ENCODE results near the gene LRRC15. TPM values are rescaled to one million over a fixed set of nuclear protein-coding genes. Genes with fewer than 3 reads are reported as not detected.

Gene LRRC15
- total RNA-seq, 1 experiment from 2014 or later = 0.07 TPM

- Histone ChIP-seq H3K27me3 (no peaks in the 10 kb centered on the region), H3K9me3 (peaks cover 8% of the 10 kb centered on the region), H3K4me3 (no peak overlapping the region), H3K36me3 (no peaks in the 10 kb centered on the region)
- DNase-seq = no peak
Observed at GRCh38 chr3:194390835-194391234, 21.3 kb upstream of the LRRC15 start.

- no peaks in the 10 kb centered on the region; the same call in 1 of the 2 replicates for H3K27me3 ChIP-seq
- peaks cover 8% of the 10 kb centered on the region for H3K9me3 ChIP-seq
- H3K36me3 ChIP-seq = no peaks in the 10 kb centered on the region
- no peak overlapping the region for H3K4me3 ChIP-seq
- DNase-seq = no peak
Observed at GRCh38 chr3:194389269-194389668, 19.7 kb upstream of the LRRC15 start.

DNA sequence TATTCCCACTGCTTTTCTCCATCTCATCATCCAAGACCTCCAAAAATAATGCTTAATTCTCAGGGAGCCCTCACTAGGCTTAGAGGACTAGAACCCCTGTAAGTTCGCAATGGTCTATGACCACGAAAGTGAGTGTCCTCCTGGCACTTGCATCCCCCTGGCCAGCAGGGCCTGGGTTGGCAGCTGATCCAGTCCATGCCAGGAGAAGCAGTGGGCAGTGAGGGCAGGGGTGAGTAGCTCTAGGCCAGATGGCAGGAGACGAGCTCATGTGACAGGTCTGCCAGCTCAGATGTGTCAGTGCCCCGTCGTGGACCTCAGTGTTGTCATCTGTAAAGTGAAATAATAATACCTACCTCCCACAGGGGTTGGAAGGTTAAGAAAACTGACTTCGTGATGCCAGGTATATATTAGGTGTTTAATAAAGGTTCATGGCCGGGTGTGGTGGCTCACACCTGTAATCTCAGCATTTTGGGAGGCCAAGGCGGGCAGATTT is 18.4 kb upstream of the LRRC15 start:
- no peak for DNase-seq
- no peaks in the 10 kb centered on the region; the same call in 1 of the 2 replicates for H3K27me3 ChIP-seq
- peaks cover 8% of the 10 kb centered on the region for H3K9me3 ChIP-seq
- H3K36me3 ChIP-seq = no peaks in the 10 kb centered on the region
- H3K4me3 ChIP-seq = no peak overlapping the region

DNA sequence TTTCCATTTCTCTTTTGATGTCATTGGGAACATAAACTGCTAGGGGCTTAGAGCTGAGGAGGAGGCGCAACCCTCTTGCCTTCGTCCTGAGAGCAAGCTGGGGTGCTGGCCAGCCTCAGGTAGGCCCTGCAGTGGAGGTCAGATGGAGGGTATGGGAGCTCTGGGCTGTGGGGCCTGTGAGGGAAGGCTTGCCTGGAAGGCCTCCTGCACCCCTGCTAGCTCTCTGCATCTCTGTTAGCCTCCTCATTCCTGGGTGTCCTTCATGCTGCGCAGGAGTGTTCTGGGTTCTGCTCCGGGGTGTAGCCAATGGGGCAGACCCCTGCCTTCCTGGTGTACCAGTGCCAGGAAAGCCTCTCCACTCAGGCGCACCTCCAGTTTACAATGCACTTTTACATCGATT is 17.7 kb upstream of the LRRC15 start:
- Histone ChIP-seq H3K4me3 (no peak overlapping the region), H3K9me3 (peaks cover 8% of the 10 kb centered on the region), H3K27me3 (no peaks in the 10 kb centered on the region; the same call in 1 of the 2 replicates), H3K36me3 (no peaks in the 10 kb centered on the region)
- no peak for DNase-seq

GRCh38 chr3:194386648-194387047 is 17.1 kb upstream of the LRRC15 start:
- H3K27me3 ChIP-seq = no peaks in the 10 kb centered on the region; the same call in 1 of the 2 replicates
- no peaks in the 10 kb centered on the region for H3K36me3 ChIP-seq
- H3K4me3 ChIP-seq = no peak overlapping the region
- no peak for DNase-seq
- H3K9me3 ChIP-seq = peaks cover 8% of the 10 kb centered on the region

GRCh38 chr3:194386066-194386465 is 16.5 kb upstream of the LRRC15 start:
- no peak for DNase-seq

GRCh38 chr3:194384569-194385001 is 15.0 kb upstream of the LRRC15 start:
- no peaks in the 10 kb centered on the region; the same call in 1 of the 2 replicates for H3K27me3 ChIP-seq
- no peak for DNase-seq
- no peaks in the 10 kb centered on the region for H3K9me3 ChIP-seq
- H3K4me3 ChIP-seq = no peak overlapping the region
- H3K36me3 ChIP-seq = no peaks in the 10 kb centered on the region

More at GRCh38 chr3:194386066-194386465, 16.5 kb upstream of the LRRC15 start:
- H3K36me3 ChIP-seq = no peaks in the 10 kb centered on the region
- peaks cover 8% of the 10 kb centered on the region for H3K9me3 ChIP-seq
- no peak overlapping the region for H3K4me3 ChIP-seq
- H3K27me3 ChIP-seq = no peaks in the 10 kb centered on the region; the same call in 1 of the 2 replicates

DNA sequence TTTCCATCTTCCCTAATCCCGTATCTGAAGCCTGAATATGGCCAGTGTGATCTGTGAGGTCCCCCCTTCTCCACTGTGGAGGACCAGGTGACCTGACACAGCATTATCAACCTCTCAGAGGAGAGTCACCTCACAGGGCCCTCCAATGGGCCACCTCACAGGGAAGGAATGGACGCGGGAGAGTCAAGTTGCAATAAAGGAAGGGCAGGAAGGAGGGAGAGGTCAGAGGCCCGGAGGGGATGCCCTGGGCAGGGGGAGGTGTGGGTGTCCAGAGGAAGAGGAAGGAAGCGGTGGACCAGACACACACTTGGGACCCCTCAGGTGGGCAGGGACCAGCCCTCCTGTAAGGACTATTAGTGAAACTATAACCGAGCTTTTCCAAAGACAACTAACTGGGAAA is 14.6 kb upstream of the LRRC15 start:
- Histone ChIP-seq H3K4me3 (no peak overlapping the region), H3K27me3 (no peaks in the 10 kb centered on the region; the same call in 1 of the 2 replicates), H3K9me3 (no peaks in the 10 kb centered on the region), H3K36me3 (no peaks in the 10 kb centered on the region)
- no peak for DNase-seq

DNA sequence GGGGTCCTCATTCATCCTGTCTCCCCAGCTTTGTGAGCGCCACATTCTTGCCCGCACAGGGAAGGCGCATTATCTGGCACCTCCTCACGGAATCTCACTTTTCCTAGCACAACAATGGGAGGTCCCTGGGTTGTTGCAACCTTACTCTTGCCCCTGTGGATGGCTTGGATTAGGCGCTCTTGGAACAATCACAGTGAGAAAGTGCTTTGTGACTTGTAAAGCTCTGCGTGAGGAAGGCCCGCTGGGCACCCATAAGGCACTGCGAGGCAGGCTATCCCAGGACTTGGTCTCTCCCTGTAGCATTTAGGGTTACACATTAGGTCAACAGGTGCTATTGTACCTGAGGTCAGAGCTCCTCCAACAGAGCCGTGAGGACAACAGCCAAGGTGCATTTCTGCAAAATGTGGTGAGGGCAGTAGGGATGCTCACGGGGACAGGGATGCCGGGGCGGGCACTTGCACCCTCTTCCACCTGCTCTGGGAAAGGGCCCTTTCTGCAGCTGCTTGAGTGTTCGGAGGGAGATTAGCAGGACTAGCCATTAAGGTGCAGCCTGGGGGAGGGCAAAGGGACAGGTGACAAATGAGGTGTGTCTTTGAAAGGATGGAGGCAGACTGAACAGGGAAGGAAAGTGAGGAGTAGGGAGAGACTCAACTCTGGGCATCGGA is 13.9 kb upstream of the LRRC15 start:
- no peak overlapping the region for H3K4me3 ChIP-seq
- H3K27me3 ChIP-seq = no peaks in the 10 kb centered on the region; the same call in 1 of the 2 replicates
- no peaks in the 10 kb centered on the region for H3K36me3 ChIP-seq
- no peak for DNase-seq
- H3K9me3 ChIP-seq = no peaks in the 10 kb centered on the region

DNA sequence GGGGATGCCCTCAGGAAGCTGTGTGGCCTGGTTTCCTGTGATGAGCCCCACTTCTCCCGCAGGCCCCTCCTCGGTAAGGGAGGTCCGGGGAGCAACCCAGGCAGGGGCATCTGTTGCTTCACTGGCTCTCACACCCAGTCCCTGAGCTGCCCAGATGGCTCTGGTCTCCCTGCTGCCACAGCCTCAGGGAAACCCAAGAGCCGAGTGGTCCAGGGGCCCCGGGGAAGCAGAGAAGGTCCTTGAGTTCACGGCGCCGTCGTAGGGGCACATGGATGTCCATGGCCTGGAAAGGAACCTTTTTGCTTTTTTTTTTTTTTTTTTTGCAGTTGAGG is 13.3 kb upstream of the LRRC15 start:
- no peak overlapping the region for H3K4me3 ChIP-seq
- no peaks in the 10 kb centered on the region; the same call in 1 of the 2 replicates for H3K27me3 ChIP-seq
- H3K9me3 ChIP-seq = no peaks in the 10 kb centered on the region
- DNase-seq = no peak
- H3K36me3 ChIP-seq = no peaks in the 10 kb centered on the region

DNA sequence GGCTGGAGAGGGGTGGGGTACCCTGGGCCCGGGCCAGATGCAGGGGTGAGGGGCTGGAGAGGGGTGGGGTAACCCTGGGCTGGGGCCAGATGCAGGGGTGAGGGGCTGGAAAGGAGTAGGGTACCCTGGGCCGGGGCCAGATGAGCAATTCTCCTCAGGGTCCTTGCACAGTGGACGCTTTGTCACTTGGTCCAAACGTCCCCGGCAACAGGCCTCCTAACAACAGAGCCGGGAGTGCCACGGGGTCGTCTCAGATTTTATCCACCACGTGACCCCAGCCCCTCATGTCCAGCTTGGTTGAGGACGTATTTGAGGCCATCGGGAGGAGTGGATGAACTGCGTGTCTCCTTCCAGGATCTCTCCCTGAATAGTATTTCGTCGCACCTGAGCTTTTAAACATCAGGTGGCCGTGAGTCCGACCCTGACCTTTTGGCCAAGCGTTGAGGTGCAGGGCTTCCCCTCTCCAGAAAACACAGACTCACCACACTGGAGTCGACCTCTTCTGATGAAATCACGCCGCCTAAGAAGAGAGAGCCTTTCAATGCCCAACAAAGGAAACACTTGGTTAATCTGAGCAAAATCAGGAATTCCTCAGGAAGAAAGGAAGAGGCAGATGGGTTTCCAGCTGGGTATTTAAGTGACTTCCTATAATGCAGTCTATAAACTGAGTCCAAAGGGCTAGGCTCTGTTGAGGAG is 12.8 kb upstream of the LRRC15 start:
- H3K4me3 ChIP-seq = no peak overlapping the region
- DNase-seq = no peak
- no peaks in the 10 kb centered on the region for H3K36me3 ChIP-seq
- H3K27me3 ChIP-seq = no peaks in the 10 kb centered on the region; the same call in 1 of the 2 replicates
- H3K9me3 ChIP-seq = no peaks in the 10 kb centered on the region

DNA sequence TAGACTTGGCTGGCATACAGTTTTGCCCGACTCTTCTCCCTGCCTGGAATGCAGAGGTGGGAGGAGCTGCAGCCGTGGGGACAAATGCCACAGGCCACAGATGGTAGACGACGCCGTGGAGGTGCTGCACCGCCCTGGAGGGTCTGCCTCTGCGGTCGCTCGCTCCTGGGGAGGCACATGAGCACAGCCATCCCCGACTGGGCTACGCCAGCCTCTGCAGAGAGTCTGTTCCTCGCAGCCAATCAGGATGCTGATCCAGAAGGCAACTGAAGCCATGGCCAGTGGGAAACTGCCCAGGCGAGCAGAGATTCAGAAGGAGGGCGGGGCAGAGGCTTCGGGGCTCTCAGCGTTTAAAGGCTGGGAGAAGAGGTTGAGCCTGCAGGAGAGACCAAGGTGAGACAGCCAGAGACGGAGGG is 11.9 kb upstream of the LRRC15 start:
- DNase-seq = no peak
- Histone ChIP-seq H3K27me3 (no peaks in the 10 kb centered on the region; the same call in 1 of the 2 replicates), H3K4me3 (no peak overlapping the region), H3K36me3 (no peaks in the 10 kb centered on the region), H3K9me3 (no peaks in the 10 kb centered on the region)

- H3K9me3 ChIP-seq = no peaks in the 10 kb centered on the region
- no peak for DNase-seq
- no peaks in the 10 kb centered on the region for H3K36me3 ChIP-seq
- no peak overlapping the region for H3K4me3 ChIP-seq
- H3K27me3 ChIP-seq = no peaks in the 10 kb centered on the region; the same call in 1 of the 2 replicates
Observed at GRCh38 chr3:194380326-194380725, 10.8 kb upstream of the LRRC15 start.

- H3K4me3 ChIP-seq = no peak overlapping the region
- H3K9me3 ChIP-seq = no peaks in the 10 kb centered on the region
- H3K27me3 ChIP-seq = no peaks in the 10 kb centered on the region; the same call in 1 of the 2 replicates
- no peak for DNase-seq
- H3K36me3 ChIP-seq = no peaks in the 10 kb centered on the region
Observed at GRCh38 chr3:194379651-194380050, 10.1 kb upstream of the LRRC15 start.

DNA sequence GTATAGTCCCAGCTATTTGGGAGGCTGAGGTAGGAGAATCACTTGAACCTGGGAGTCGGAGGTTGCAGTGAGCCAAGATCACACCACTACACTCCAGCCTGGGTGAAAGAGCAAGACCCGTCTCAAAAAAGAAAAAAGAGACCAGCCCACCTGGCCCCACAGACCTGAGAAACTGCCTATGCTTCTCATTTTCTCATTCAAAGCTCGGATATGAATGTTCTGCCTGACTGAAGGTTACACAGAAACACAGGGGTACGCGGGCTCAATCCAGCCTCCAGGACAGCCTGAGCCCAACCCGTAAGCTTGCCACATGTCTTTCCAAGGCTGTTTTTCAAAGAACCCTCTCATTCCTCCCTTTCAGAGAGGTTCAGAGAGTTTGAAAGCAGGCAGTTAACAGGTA is 9.7 kb upstream of the LRRC15 start:
- Histone ChIP-seq H3K36me3 (no peaks in the 10 kb centered on the region), H3K9me3 (no peaks in the 10 kb centered on the region), H3K4me3 (no peak overlapping the region), H3K27me3 (no peaks in the 10 kb centered on the region; the same call in 1 of the 2 replicates)
- no peak for DNase-seq

DNA sequence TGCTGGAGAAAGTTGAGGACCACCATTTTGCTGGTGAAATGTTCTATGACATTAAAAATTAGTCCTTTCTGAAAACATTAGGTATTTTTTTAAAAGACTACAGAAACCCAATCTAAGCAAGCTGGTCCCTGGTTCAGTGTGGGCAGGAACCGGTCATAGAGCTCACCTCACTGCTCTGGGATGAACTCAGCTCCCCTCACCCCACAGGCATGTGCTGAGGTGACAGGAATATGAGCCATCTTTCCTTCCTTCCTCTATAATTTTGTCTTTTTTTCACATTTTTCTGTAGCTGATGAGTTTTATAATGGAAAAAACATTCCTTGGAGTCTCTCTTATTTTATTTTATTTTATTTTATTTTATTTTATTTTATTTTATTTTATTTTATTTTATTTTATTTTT is 8.2 kb upstream of the LRRC15 start:
- H3K36me3 ChIP-seq = no peaks in the 10 kb centered on the region
- H3K9me3 ChIP-seq = no peaks in the 10 kb centered on the region
- H3K4me3 ChIP-seq = no peak overlapping the region
- no peak for DNase-seq
- no peaks in the 10 kb centered on the region; the same call in 1 of the 2 replicates for H3K27me3 ChIP-seq

GRCh38 chr3:194376241-194376560 is 6.7 kb upstream of the LRRC15 start:
- no peaks in the 10 kb centered on the region for H3K36me3 ChIP-seq
- no peak for DNase-seq

More at GRCh38 chr3:194376241-194376560, 6.7 kb upstream of the LRRC15 start:
- Histone ChIP-seq H3K27me3 (no peaks in the 10 kb centered on the region; the same call in 1 of the 2 replicates), H3K4me3 (no peak overlapping the region), H3K9me3 (no peaks in the 10 kb centered on the region)
